Superior temporal gyrus (tissue), 1 donor: ENCODE measurements around the gene SMPDL3A.

Experiments
- DNase-seq: peaks from one replicate; pipeline ENCODE4 v3.0.0-alpha.2; 2016; ENCODE audit errors: extremely low spot score

SMPDL3A gene

DNA sequence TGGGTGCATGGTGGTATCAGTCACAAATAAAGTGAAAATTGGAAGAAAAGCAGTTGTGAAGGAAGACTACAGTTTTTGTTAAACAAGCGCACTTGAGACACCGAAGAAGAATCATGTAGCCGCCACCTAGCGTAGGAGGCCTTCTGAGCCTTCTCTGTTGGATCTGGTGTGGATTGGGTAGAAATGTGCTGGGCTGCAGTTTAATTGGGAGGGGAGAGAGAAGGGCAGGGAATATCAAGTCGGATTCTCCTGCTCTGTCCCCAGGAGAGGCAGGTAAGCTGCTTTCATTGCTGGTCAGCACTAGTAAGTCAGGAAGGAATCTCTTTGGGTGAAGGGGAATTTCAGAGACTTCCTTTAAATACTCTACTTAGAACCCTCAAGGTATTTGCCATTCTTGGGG lies 10.8 kb upstream of the SMPDL3A start:
- no peak for DNase-seq

DNA sequence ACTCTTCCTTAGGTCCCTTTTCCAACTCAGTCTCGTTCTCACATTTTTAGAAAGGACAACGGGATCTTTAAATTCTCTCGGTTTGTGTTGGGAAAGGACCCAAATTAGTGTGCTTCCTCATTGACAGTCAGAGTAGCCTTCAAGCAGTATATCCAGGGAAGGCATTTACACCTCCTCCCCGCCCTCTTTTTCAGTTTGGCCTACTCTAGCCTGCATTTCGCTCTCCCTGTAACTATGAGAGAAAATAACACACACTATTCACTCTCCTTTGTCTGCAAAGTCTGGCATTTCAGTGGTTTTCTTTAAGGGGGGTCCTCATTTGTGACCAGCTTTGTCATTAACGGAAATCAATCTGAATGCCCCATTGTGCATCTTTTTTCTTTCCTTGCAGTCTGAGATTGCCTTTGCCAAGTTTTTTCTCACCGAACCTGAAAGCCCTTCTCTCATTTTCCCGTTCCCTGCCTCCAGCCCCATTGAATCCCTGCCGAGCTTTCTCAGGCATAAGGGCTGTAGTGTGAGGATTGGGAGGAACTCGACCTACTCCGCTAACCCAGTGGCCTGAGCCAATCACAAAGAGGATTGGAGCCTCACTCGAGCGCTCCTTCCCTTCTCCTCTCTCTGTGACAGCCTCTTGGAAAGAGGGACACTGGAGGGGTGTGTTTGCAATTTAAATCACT lies 9.9 kb upstream of the SMPDL3A start:
- DNase-seq, result peak; percentile 74

- no peak for DNase-seq
Measured at GRCh38 chr6:122779667-122780066, 9.4 kb upstream of the SMPDL3A start, which contains the start of gene FABP7. TSS of gene FABP7 (plus strand) at chr6:122779716. CDS start at chr6:122779795, 79 bp downstream.

GRCh38 chr6:122780114-122780513 lies 8.9 kb upstream of the SMPDL3A start:
- peak; percentile 38 for DNase-seq

- no peak for DNase-seq
Measured at GRCh38 chr6:122781716-122782115, 7.3 kb upstream of the SMPDL3A start.

GRCh38 chr6:122783401-122783800 lies 5.7 kb upstream of the SMPDL3A start:
- no peak for DNase-seq

- DNase-seq, result no peak
Measured at GRCh38 chr6:122785891-122786290, 3.2 kb upstream of the SMPDL3A start.

- no peak for DNase-seq
Measured at GRCh38 chr6:122787721-122788120, 1.3 kb upstream of the SMPDL3A start.

DNA sequence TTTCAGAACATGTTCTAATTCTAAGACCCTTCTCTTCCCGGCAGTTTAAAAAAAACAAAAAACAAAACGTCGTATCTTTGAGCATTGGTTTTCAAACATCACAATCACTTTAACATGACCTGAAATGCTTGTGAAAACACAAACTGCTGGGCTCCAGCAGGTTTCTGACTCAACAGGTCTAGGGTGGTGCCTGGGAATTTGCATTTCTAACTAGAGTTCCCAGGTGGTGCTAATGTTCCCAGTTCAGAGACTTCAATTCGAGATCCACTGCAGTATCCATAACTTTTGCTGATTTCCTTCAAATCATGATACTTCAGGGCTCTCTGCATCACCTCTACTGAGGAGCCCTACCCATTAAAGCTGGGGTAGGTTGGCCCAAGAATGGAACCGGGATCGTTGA lies 850 bp upstream of the SMPDL3A start:
- DNase-seq, result no peak

DNA sequence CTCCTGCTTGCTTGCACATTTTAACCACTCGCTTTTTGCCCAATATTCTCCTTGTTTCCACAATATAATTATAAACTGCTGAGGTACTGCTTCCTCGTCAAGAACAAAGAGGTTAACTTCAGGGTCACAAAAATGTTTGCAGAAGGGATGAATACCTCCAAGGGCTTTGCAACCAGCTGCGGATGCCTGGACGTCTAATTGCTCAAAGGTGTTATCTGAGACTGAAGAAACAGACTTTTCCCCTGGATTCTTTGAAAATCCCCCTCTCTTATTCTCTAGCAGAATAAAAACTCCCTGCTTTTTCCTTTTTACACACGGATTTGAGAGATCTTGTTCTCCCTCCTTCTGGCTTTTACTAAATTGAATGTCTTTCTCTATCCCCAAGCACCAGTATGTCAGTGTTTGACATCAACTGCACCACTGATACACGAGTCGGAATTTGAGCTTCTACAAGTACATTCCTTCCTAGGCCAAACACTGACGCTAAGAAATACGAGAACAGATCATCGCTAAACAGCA lies 336 bp upstream of the SMPDL3A start:
- DNase-seq, result no peak

DNA sequence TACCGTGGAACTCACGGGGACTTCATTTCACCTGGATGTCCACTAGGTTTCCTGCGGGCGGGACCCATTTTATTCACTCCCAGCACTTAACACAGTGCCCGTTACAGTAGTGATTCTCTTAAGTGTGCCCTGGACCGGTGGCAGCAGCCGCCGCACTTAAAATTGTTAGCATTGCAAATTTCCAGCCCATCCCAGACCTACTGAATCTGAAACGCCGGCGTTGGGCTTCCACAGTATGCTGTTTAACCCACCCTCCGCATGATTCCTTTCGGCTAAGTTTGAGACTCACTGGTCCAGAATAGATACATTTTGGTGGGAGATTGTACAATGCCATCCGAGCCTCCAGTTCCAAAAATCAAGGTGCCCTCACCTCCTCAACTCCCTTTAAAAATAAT lies 967 bp downstream of the SMPDL3A start:
- DNase-seq, result no peak

- peak; percentile 75 for DNase-seq
Measured at GRCh38 chr6:122790423-122791309, 1.6 kb downstream of the SMPDL3A start.

GRCh38 chr6:122791310-122791679 lies 2.2 kb downstream of the SMPDL3A start:
- DNase-seq, result no peak

GRCh38 chr6:122792766-122793165 lies 3.7 kb downstream of the SMPDL3A start:
- DNase-seq, result no peak

- no peak for DNase-seq
Measured at GRCh38 chr6:122797537-122797936, 8.5 kb downstream of the SMPDL3A start.

DNA sequence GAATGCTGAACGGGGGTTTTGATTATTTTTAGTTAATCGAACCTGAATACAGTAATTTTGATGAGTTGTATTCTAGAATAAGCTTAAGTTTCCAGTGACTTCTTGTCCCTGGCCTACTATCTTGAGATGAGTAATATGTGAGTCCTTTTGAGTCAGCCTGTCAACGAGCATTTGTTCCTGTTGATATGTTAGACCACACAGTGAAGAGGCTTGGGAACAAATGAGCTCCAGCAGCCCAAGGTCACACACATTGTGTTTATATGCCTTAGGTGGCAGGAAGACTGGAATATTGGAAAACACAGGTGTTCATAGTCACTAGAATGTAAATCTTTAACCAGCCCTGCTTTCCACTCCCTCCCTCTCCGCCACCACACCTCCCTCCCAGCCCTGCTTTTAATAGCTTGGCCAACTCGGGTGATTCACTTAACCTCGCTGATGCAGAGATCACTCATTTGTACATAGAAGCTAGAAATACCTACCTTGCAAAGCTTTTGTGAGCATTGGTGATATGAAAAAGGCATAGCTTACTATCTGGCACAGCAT lies 9.1 kb downstream of the SMPDL3A start:
- no peak for DNase-seq

DNA sequence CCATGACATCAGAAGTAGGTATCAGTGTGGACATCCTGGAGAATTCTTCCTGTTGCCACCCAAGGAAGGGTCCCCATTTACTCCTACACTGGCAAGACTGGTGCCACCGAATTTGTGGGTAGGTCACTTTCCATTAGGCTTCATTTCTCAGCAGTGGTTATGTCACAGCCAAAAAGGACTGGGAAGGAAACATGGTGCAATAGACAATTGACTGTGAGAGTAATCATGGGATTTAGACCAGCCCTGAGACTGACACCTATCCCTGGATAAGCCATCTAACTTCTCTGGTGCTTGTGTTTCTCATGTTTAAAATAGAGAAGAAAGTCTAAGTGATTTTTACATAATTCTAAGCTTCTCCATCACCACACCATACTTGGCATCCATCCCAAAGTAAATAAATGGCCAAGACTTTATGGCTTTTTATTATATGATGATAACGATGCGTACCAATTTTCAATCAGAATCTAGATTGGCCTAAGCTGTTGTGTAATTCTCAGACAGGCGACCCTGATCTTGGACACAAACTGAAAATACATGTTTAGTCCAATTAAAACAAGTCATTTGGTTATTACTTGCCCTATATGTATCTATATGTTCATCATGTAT lies 10.2 kb downstream of the SMPDL3A start:
- no peak for DNase-seq

GRCh38 chr6:122799916-122800686 lies 11.0 kb downstream of the SMPDL3A start:
- DNase-seq, result no peak

GRCh38 chr6:122800906-122801305 lies 11.8 kb downstream of the SMPDL3A start:
- no peak for DNase-seq

- no peak for DNase-seq
Measured at GRCh38 chr6:122801397-122801796, 12.3 kb downstream of the SMPDL3A start.

DNA sequence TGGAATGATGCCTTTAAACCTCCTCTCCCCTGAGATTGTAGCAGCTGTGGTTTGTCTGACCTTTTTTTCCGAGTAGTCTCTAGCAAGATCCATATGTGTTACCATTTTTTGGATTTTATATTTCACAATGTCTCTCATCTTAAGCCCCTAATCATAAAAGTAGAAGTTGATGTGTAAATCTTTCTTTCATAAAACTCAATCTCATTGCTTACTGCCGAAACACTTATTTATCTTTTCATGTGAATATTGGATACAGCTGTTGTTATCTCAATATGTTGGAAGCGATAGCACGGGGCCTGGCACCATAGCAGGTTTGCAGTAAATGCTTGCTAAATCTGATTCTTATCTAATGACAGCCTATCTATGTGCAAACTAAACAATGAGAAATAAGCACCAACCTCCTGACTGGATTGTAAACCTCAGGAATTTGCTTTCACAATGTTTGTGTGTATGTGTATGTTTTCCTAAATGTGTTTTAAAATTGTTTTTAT lies 14.2 kb downstream of the SMPDL3A start:
- no peak for DNase-seq
